Caki2 (cell line): Measurements from ENCODE around the gene HP. TPM values are rescaled to one million over a fixed set of nuclear protein-coding genes. Genes with fewer than 3 reads are reported as not detected.
"Not testable (repeated sequence)": the region's sequence is repeated elsewhere in the genome, so short reads cannot be mapped to it uniquely, and the experiment has no call there.

Experiments used
- DNase-seq: peaks from one replicate; pipeline ENCODE4 v3.0.0-alpha.2; 2015; ENCODE audit warnings: low read depth
- in situ Hi-C: cut with HindIII; loops from 2 replicates; pipeline ENCODE4 v1.10.0; 2016; ENCODE audit warnings: low sequenced_read_pairs, low pct_unique_long_range_greater_than_20kb, mixed read lengths
- total RNA-seq: library from RNA; depleted of rRNA; stranded (reverse); fragments of >200 nt; shearing (Covaris generic); gene quantifications from 2 replicates; pipeline ENCODE4 v1.2.3, GENCODE V29; 2014; ENCODE audit warnings: low replicate concordance; rRNA removed

HP gene
- not detected in 2 replicates for total RNA-seq

GRCh38 chr16:72054254-72054847 lies at the start of gene HP:
Gene HP (plus strand): TSS chr16:72054505. CDS start chr16:72054653, 148 bp downstream.
- in situ Hi-C loops, DNase-seq: not testable (repeated sequence)

- in situ Hi-C loops, DNase-seq: not testable (repeated sequence)
Observed at GRCh38 chr16:72008065-72008423, 46.3 kb upstream of the HP start.

GRCh38 chr16:72008424-72009216 lies 45.7 kb upstream of the HP start, which contains the start of gene DHODH:
Gene DHODH (plus strand): TSS chr16:72008744. CDS start chr16:72008765, 21 bp downstream.
- in situ Hi-C loops, result no loop called here
- peak; percentile 98 for DNase-seq

GRCh38 chr16:72009779-72010178 lies 44.5 kb upstream of the HP start:
- in situ Hi-C loops, result no loop called here
- DNase-seq, result no peak

GRCh38 chr16:72012607-72013006 lies 41.7 kb upstream of the HP start:
- in situ Hi-C loops, result no loop called here
- no peak for DNase-seq

- in situ Hi-C loops, result no loop called here
- DNase-seq, result no peak
Observed at GRCh38 chr16:72013389-72013788, 40.9 kb upstream of the HP start.

GRCh38 chr16:72013888-72014581 lies 40.3 kb upstream of the HP start:
- in situ Hi-C loops, result no loop called here
- no peak for DNase-seq

- in situ Hi-C loops, result no loop called here
- DNase-seq, result no peak
Observed at GRCh38 chr16:72014675-72015074, 39.6 kb upstream of the HP start.

GRCh38 chr16:72015124-72015523 lies 39.2 kb upstream of the HP start:
- in situ Hi-C loops, result no loop called here

GRCh38 chr16:72018470-72018869 lies 35.8 kb upstream of the HP start:
- no peak for DNase-seq

More at GRCh38 chr16:72015124-72015523, 39.2 kb upstream of the HP start:
- no peak for DNase-seq

GRCh38 chr16:72021043-72021442 lies 33.3 kb upstream of the HP start:
- no peak for DNase-seq
- in situ Hi-C loops, result no loop called here

More at GRCh38 chr16:72018470-72018869, 35.8 kb upstream of the HP start:
- in situ Hi-C loops, result no loop called here

- DNase-seq, result no peak
- in situ Hi-C loops, result no loop called here
Observed at GRCh38 chr16:72022127-72022526, 32.2 kb upstream of the HP start.

- in situ Hi-C loops, result no loop called here
- no peak for DNase-seq
Observed at GRCh38 chr16:72023962-72024361, 30.3 kb upstream of the HP start.

GRCh38 chr16:72024862-72025382 lies 29.4 kb upstream of the HP start:
- in situ Hi-C loops, result no loop called here
- no peak for DNase-seq

GRCh38 chr16:72025404-72026114 lies 28.7 kb upstream of the HP start:
- DNase-seq, result no peak
- in situ Hi-C loops, result no loop called here

- in situ Hi-C loops, result no loop called here
- DNase-seq, result no peak
Observed at GRCh38 chr16:72027669-72028378, 26.5 kb upstream of the HP start.

- in situ Hi-C loops, result no loop called here
Observed at GRCh38 chr16:72029567-72030271, 24.6 kb upstream of the HP start.

More at GRCh38 chr16:72029567-72030271, 24.6 kb upstream of the HP start:
- no peak for DNase-seq
